Posterior vena cava (tissue), 2 donors: Measurements from ENCODE around the gene MACO1. TPM values are rescaled to one million over a fixed set of nuclear protein-coding genes. Genes with fewer than 3 reads are reported as not detected.

Experiments used
- DNase-seq: peaks from one replicate; pipeline ENCODE4 v3.0.0-alpha.2; 2020; ENCODE audit warnings: low spot score
- intact Hi-C, 2 donors: fragments of 100-400 bp; cut with DNase I; formaldehyde crosslinking; loops; one replicate each; pipeline versions ENCODE4 v1.14.1 to v1.14.2; 2022 to 2023
- total RNA-seq, 2 donors: library from RNA; stranded (reverse); fragmentation: NEBNext Ultra II Directional; extraction: Animal tissue kit (Norgen Biotek cat#: 25700); gene quantifications; one replicate each; pipeline ENCODE4 v1.2.1, GENCODE V29; 2021
- donor health status: DM: yes; HTN: yes; CAD: no.
- donor health status: DM: yes; HTN: yes; CAD: no.

The MACO1 gene
- total RNA-seq, 2 donors from 2014 or later = 14.8 to 16.1 TPM

DNA sequence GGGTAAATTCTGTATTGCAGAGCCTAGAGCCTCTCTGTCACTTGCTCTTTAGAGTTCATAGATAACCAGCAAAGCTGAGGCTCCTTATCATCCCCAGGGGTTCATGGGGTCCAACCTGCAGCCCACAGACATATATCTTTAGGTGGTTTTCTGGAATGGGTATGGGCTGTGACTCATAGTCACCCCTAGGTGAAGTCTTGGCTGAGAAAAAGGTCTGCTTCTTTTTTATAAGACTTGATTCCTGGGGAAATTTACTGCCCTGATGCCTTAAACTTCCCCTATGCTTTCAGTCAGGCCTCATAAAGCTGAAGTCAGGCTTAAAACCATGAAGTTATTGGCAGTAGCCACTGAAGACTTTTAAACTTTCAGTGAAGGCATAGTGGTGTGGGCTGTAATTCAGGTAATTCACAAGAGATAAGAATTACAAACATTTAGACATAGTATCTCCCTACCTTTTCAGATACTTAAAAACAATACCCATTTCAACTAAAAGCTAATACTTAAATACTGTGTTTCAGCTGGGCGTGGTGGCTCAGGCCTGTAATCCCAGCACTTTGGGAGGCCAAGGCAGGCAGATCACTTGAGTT lies 46.8 kb downstream of the MACO1 start:
- DNase-seq = no peak
- intact Hi-C loops = no loop called here

DNA sequence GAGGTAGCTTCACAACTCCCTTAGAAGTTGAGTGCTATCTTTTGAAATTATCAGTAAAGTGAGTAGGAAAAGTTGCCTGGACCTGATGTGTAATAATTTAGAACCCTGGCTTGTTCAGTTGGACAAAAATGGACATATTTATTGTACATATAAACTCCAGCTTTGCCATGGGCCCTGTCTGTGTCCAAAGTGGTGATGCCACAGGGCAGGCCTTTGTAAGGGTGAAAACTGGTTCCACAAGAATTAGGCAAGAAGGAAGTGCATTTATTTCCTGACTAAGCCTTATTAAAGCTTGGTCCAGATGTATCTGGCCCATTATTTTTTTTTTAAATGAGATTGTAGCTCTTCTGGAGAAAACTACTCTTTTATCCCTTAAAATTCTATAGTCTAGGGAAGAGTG lies 47.9 kb downstream of the MACO1 start:
- no peak for DNase-seq
- intact Hi-C loops = no loop called here

DNA sequence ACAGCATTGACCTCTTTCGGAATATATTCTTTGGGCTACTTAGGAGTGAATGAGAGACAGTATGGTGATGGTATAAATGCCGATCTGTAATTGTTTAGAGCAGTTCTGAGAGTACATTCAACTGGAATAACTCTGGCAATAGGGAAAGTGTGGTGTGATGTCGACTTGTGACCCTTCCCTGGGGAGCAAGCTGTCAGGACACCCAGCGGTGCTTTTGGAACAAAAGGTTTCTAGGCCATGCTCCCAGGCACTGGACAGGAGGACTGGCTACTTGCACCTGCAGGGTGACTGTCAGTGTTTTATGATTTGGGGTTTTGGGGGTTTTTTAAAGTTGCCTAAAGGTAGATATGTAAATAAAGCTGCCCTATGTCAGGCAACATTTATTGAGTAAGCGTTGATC lies 50.9 kb downstream of the MACO1 start:
- no peak for DNase-seq
- intact Hi-C loops = loop anchor here in 1 of 2 donors (10.0 kb wide), 1 partner anchor 967 kb away; no protein-coding TSS in a partner anchor

GRCh38 chr1:25482211-25482610 lies 51.5 kb downstream of the MACO1 start:
- intact Hi-C loops = loop anchor here in 1 of 2 donors (10.0 kb wide), 1 partner anchor 967 kb away; no protein-coding TSS in a partner anchor
- no peak for DNase-seq

- DNase-seq = no peak
- intact Hi-C loops = loop anchor here in 1 of 2 donors (10.0 kb wide), 1 partner anchor 969 kb away; no protein-coding TSS in a partner anchor
Measured at GRCh38 chr1:25484096-25484495, 53.4 kb downstream of the MACO1 start.

DNA sequence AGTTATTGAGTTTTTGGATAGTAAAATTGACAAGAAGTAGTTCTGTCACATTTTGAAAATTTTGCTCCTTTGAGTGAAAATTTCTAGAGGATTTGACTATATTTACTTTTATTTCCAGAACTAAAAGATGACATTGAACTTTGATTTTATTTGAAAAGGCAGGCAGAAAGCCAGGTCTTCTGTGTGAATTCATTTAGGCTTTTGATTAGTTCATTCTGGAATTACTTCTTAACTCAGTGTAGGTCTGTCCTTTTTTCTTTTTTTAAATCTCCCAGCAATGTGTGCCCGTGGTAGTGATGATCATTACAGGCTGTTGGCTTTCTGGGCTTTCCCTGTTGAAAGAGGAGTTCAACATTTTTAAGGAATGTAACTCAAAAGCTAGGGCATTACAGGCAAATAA lies 53.8 kb downstream of the MACO1 start:
- no peak for DNase-seq
- intact Hi-C loops = loop anchor here in 1 of 2 donors (10.0 kb wide), 1 partner anchor 970 kb away; no protein-coding TSS in a partner anchor

GRCh38 chr1:25485536-25486411 lies 55.1 kb downstream of the MACO1 start:
- no peak for DNase-seq
- intact Hi-C loops = loop anchor here in 1 of 2 donors (10.0 kb wide), 1 partner anchor 971 kb away; no protein-coding TSS in a partner anchor

DNA sequence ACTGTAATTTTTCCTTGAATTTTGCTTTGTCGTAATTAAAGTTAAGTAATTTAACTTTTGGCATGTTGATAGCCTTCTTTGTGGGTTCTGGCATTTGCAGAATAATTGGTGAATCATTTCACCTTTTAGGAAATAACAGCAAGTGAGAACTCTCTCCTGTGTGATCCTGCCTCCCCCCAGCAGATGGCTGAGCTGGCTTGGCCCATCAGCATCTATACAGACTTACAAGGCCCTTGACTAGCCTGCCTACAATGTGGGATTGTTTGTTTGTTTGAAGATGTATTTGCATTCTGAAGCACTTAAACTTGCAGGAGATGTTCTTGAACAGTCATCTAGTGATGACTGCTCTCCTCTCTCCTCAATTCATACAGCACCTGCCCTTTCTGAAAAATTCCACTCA lies 55.9 kb downstream of the MACO1 start:
- intact Hi-C loops = loop anchor here in 1 of 2 donors (10.0 kb wide), 1 partner anchor 972 kb away; no protein-coding TSS in a partner anchor

GRCh38 chr1:25487628-25488027 lies 56.9 kb downstream of the MACO1 start:
- intact Hi-C loops = loop anchor here in 1 of 2 donors (10.0 kb wide), 1 partner anchor 973 kb away; no protein-coding TSS in a partner anchor
- DNase-seq = no peak

More for the DNA sequence above, 55.9 kb downstream of the MACO1 start:
- DNase-seq = no peak

GRCh38 chr1:25492323-25492722 lies 61.6 kb downstream of the MACO1 start:
- DNase-seq = no peak
- intact Hi-C loops = no loop called here

- no peak for DNase-seq
- intact Hi-C loops = no loop called here
Measured at GRCh38 chr1:25494952-25495351, 64.3 kb downstream of the MACO1 start.

DNA sequence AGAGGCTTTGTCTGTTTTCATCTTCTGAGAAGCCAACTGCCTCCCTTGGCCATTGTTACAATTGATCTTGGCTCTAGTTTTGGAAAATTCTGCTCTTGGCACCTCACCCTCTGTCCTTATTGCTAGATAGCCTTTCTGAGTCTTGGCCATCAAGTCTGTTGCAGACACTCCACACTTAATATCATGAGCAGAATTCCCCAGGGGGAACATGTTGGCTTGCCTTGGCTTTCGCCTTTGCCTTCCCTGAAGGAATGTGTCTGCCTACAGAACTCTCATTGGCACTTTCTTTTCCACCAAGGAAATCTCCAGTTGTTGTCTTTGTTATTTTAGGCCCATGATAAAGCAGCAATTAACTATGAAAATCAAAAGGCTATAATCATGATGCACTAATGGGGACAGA lies 70.0 kb downstream of the MACO1 start:
- intact Hi-C loops = no loop called here
- DNase-seq = no peak

GRCh38 chr1:25501235-25502058 lies 70.8 kb downstream of the MACO1 start:
- intact Hi-C loops = no loop called here
- DNase-seq = no peak

DNA sequence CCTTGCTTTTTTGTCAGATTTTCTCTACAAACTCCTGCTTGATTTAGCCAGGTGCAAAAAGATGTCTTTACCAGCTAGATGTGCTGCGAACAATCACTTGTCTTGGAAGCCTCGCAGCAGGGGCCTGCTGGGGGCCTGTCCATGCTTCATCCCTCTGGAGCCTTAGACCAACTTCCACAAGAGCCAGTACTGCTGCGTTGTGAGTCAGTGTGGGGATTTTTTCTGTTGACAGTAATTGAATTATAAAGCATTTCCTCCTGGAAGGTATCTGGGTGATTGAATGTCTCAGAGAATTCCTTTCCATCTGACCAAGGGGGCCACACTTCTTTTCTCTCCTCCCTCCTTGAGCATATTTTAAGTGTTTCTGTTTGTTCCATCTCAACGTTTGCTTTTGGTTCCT lies 72.3 kb downstream of the MACO1 start:
- DNase-seq = no peak
- intact Hi-C loops = no loop called here

- DNase-seq = no peak
- intact Hi-C loops = no loop called here
Measured at GRCh38 chr1:25503551-25504426, 73.1 kb downstream of the MACO1 start.

- no peak for DNase-seq
- intact Hi-C loops = no loop called here
Measured at GRCh38 chr1:25504706-25505595, 74.3 kb downstream of the MACO1 start.

- intact Hi-C loops = no loop called here
- no peak for DNase-seq
Measured at GRCh38 chr1:25505656-25506385, 75.1 kb downstream of the MACO1 start.
